Left forelimb (tissue), 1 donor: Measurements from ENCODE around the gene SYT3.
A peak's percentile ranks its signal among the peaks of the same experiment; 100 is the strongest.

Experiments
- DNase-seq: peaks from one replicate; pipeline ENCODE4 v3.0.0-alpha.2; 2018; ENCODE audit warnings: low spot score

Gene SYT3

GRCh38 chr19:50639121-50640112 lies at the start of gene SYT3:
Gene SYT3 (minus strand): TSS chr19:50639881. CDS start chr19:50637411, 2,470 bp downstream.
- DNase-seq, result no peak

GRCh38 chr19:50688766-50689165 lies 49.1 kb upstream of the SYT3 start:
- no peak for DNase-seq

- no peak for DNase-seq
Measured at GRCh38 chr19:50686310-50687032, 46.8 kb upstream of the SYT3 start.

- peak; percentile 82 for DNase-seq
Measured at GRCh38 chr19:50679177-50680125, 39.8 kb upstream of the SYT3 start.

GRCh38 chr19:50678323-50678722 lies 38.6 kb upstream of the SYT3 start:
- DNase-seq, result no peak

GRCh38 chr19:50677636-50678035 lies 38.0 kb upstream of the SYT3 start:
- DNase-seq, result no peak

GRCh38 chr19:50676625-50677197 lies 37.0 kb upstream of the SYT3 start:
- DNase-seq, result no peak

GRCh38 chr19:50673118-50673517 lies 33.4 kb upstream of the SYT3 start:
- DNase-seq, result no peak

GRCh38 chr19:50670102-50670380 lies 30.4 kb upstream of the SYT3 start:
- no peak for DNase-seq

GRCh38 chr19:50669302-50670101 lies 29.8 kb upstream of the SYT3 start:
- no peak for DNase-seq

- no peak for DNase-seq
Measured at GRCh38 chr19:50668879-50669278, 29.2 kb upstream of the SYT3 start.

- no peak for DNase-seq
Measured at GRCh38 chr19:50668416-50668815, 28.7 kb upstream of the SYT3 start.

- no peak for DNase-seq
Measured at GRCh38 chr19:50667759-50668231, 28.1 kb upstream of the SYT3 start.

GRCh38 chr19:50667177-50667758 lies 27.6 kb upstream of the SYT3 start:
- DNase-seq, result no peak

GRCh38 chr19:50666346-50667176 lies 26.9 kb upstream of the SYT3 start:
- no peak for DNase-seq

GRCh38 chr19:50664204-50664603 lies 24.5 kb upstream of the SYT3 start:
- no peak for DNase-seq

GRCh38 chr19:50663482-50663790 lies 23.8 kb upstream of the SYT3 start:
- no peak for DNase-seq

GRCh38 chr19:50662651-50663481 lies 23.2 kb upstream of the SYT3 start:
- DNase-seq, result no peak
